GM12801 (cell line): Measurements from ENCODE around the gene SARS2.

Experiments used
- CTCF ChIP-seq: IDR thresholded peaks from one replicate; pipeline ENCODE4 v1.5.1; 2011; ENCODE audit warnings: control low read depth; ENCODE audit not compliant: insufficient read length; ENCODE audit errors: extremely low read depth

SARS2 gene

GRCh38 chr19:38880882-38881609 is 49.5 kb downstream of the SARS2 start:
- no peak for TF ChIP-seq CTCF

GRCh38 chr19:38880076-38880881 is 50.3 kb downstream of the SARS2 start:
- TF ChIP-seq CTCF: no peak

GRCh38 chr19:38879400-38879751 is 51.2 kb downstream of the SARS2 start:
- TF ChIP-seq CTCF: no peak

- TF ChIP-seq CTCF: no peak
Observed at GRCh38 chr19:38878575-38879399, 51.8 kb downstream of the SARS2 start.

- TF ChIP-seq CTCF: no peak
Observed at GRCh38 chr19:38877781-38878574, 52.6 kb downstream of the SARS2 start, which contains the start of gene RINL. RINL (minus strand) TSS chr19:38878275; CDS start chr19:38876742, 1,533 bp downstream.

- no peak for TF ChIP-seq CTCF
Observed at GRCh38 chr19:38875656-38876395, 54.7 kb downstream of the SARS2 start.
